SK-MEL-5 (cell line): ENCODE measurements around the gene SRSF6. TPM values are rescaled to one million over a fixed set of nuclear protein-coding genes. Genes with fewer than 3 reads are reported as not detected.
"Not testable (repeated sequence)": the region's sequence is repeated elsewhere in the genome, so short reads cannot be mapped to it uniquely, and the experiment has no call there.

Experiments used
- DNase-seq: peaks from one replicate; pipeline ENCODE4 v3.0.0-alpha.2; 2016; ENCODE audit warnings: low read depth, low spot score
- in situ Hi-C: cut with HindIII; loops from 2 replicates; pipeline ENCODE4 v1.10.0; 2016; ENCODE audit warnings: low sequenced_read_pairs, high pct_unique_total_duplicates, low pct_unique_long_range_greater_than_20kb
- total RNA-seq: library from RNA; depleted of rRNA; stranded (reverse); fragments of >200 nt; shearing (Covaris generic); gene quantifications from 2 replicates; pipeline ENCODE4 v1.2.3, GENCODE V29; 2014

SRSF6 gene
- total RNA-seq, 1 experiment from 2014 or later = 45.6 TPM

DNA sequence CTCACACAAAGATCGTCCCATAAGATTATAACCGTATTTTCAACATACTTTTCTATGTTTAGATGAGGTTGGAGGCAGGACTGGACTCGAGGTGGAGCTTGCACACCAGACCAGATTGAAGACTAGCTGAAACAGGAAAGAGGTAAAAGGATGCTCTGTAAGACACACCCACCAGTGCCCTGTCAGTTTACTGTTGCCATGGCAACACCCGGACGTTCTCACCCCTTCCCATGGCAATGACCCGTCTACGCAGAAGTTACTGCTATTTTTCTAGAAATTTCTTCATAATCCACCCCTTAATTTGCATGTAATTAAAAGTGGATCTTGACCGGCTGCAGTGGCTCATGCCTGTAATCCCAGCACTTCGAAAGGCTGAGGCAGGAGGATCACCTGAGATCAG, 13.6 kb upstream of the SRSF6 start:
- in situ Hi-C loops = no loop called here
- DNase-seq = peak; percentile 43

DNA sequence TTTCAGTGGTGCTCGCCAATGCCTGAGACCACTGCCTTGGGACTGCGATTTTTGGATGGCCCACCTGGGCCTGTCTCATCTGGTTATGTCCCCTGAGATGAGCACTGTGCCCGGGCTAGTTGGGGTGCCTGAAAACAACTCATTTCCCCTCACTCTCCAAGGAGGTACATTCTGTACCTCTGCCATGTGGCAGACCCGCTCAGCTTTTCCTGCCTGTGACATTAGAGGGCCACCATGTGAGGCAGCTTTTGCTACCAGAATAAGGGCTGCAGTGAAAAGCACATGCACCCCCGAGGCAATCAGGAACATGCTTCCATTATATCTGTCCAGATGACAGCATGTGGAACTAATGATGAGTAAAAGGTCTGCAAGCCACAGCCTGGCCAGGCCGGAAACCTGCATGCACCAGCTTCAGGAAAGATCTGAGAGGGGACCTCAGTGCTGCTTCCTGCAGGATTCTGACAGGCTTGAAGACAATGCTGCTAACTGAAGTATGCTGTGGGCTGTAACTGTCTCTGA, 11.3 kb upstream of the SRSF6 start:
- DNase-seq = peak; percentile 55

DNA sequence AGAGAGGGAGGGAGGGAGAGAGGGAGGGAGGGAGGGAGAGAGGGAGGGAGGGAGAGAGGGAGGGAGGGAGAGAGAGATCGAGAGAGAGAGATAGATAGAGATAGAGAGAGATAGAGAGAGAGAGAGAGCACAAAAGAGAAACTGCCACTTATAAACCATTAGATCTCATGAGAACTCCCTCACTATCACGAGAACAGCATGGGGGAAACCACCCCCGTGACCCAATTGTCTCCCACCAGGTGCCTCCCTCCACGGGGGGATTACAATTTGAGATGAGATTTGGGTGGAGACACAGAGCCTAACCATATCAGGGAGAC, 9.3 kb upstream of the SRSF6 start:
- in situ Hi-C loops = not testable (repeated sequence)
- peak; percentile 30 for DNase-seq

More for the DNA sequence above, 11.3 kb upstream of the SRSF6 start:
- in situ Hi-C loops = no loop called here

DNA sequence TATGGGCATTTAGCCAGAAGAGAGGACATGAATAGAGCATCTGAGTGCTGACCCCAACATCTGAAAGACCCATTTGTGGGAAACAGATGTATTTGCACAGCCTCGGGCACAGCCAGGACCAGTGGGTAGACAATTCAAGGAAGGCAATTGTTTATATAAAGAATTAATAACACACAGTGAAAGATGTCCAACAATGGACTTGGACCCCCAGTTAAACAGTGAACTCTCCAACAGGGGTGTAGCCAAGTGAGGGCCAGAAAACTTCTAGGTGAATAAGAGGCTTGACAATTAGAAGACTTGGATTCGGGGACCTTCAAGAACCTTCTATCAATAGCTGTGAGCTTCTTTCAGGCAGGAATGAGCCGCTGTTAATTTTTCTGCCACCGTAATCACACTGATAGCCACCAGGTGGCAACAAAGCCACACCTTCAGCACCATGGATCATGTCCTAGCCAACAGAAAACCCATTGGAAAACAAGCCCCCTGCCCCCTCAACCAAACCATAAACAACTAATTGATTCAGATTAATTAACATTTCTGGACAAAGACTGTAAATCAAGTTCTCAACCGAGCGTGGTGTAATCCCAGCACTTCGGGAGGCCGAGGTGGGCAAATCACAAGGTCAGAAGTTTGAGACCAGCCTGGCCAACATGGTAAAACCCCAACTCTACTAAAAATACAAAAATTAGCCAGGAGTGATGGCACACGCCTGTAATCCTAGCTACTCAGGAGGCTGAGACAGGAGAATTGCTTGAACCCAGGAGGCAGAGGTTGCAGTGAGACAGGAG, 8.8 kb upstream of the SRSF6 start:
- peak; percentile 75 for DNase-seq
- in situ Hi-C loops = no loop called here

DNA sequence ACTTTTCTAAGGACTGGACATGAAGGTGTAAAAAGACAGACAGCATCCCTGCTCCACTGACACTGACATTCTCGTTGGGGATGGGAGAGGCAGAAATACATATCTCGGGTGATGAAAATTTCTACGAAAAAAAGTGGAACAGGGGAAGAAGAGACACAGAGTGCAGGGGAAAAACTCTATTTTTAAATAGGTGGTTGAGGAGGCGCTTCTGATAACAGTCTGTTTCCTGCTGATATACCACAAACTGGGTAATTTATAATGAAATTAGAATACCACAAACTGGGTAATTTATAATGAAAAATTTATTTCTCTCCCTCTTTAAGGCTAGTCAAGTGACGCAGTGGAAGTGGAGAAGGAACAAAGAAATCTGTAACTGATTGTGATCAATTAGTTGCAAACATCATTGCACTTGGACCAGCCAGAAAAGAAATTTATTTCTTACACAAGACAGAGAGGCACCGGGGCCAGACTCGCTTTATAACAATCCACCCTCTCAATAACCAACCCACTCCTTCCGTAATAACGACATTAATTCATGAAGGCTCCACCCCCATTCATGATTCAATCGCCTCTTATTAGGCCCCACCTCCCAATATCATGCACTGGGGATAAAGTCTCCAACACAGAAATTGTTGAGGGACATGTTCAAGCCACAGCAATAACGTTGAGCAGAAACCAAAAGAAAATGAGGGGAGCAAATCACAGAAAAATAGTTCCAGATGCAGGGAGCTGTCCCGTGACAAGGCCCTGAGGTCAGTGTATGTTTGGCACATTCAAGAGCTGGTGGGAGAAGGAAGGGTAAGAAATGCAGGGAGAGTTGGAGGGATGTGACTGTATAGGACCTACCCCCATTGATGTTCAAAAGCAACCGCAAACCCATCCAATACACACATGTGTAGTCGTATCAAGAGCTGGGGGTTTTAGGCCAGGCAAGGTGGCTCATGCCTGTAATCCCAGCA, 6.6 kb upstream of the SRSF6 start:
- no peak for DNase-seq
- in situ Hi-C loops = no loop called here

DNA sequence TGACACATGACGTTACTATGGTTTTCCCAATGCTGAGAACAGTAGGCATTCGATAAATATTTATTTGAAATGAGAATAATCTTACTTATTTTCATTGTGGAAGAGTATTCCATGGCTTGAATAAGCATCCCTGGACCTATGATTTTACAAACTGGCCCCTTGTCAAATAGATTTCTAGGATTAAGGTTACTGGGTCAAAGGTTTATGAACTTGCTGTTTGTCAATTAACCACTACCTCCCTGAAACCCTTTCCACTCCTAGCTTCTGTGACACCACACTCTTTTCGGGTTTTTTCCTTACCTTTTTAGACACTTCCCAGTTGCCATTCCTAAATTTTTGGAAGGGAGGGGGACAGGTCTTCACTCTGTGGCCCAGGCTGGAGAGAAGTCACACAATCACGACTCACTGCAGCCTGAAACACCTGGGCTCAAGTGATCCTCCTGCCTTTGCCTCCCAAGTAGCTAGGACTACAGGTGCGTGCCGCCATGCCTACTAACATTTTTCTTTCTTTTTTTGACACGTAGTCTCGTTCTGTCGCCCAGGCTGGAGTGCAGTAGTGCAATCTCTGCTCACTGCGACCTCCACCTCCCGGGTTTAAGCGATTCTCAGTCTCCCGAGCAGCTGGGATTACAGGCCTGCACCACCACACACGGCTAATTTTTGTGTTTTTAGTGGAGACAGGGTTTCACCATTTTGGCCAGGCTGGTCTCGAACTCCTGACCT, 5.1 kb upstream of the SRSF6 start:
- in situ Hi-C loops = no loop called here
- DNase-seq = no peak

DNA sequence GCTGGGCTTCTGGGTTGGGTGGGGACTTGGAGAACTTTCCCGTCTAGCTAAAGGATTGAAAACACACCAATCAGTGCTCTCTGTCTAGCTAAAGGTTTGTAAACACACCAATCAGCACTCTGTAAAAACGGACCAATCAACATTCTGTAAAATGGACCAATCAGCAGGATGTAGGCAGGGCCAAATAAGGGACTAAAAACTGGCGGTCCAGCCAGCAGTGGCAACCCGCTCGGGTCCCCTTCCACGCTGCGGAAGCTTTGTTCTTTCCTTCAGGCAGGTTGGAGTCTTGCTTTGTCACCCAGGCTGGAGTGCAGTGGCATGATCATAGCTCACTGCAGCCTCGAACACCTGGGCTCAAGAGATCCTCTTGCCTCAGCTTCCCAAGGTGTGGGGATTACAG, 1.4 kb upstream of the SRSF6 start:
- DNase-seq, in situ Hi-C loops: not testable (repeated sequence)

DNA sequence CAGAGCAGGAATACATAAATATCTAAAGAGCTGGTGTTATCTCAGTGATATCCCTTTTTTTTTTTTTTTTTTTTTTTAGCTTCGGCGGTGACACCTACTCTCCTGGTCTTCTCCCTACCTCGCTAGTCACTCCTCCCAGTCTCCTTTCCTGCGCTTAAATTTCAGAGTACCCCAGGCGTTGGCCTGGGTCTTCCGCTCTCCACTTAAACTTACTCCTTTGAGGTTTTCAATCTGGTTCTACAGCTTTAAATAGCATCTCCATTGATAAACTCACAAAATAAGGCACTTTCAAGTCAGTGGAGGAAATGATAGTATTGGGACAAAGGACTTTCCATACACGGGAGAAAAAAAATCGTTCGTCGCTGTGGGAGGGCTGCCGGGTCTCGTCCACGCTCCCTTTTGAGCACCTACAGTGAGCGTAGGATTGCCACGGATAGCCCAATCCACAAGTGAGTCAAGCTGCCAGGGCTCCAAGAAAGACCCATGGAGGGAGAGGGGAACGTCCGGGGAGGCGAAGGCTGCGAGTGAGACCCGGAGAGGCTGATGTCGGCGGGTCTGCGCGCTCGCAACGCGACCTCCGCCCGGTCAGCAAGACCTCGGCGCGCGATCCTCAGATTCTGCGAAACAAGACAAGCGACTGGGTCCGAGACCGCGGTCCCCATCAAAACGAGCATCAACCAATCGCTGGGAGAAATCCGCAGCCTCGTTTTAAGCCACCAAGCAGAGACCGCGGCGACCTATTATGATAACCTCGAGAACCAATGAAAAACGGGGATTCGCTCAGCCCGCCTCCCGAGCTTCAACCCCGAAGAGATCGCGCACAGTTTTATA, 672 bp upstream of the SRSF6 start:
- peak; percentile 93 for DNase-seq
- in situ Hi-C loops = no loop called here

DNA sequence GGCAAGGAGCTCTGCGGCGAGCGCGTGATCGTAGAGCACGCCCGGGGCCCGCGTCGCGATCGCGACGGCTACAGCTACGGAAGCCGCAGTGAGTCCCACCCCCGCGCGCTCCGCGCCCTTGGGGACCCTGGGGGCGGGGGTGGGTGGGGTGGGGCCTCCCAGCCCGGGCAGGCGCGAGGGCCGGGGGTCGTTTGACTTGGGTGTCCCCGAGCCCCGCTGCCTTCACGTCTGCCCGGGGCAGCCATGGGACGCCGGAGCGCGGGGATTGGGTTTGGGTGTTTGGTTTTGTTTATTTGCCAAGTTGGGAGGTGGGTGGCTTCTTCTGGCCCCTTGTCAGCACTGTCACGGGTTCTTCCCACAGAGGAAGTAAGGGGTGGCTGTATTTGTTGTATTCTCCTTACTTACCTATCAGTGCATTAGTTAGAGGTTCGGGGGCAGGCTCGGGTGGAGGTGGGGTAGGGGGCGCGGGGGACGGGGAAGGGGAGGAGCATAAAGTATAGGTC, 777 bp downstream of the SRSF6 start:
- peak; percentile 37 for DNase-seq
- in situ Hi-C loops = no loop called here

DNA sequence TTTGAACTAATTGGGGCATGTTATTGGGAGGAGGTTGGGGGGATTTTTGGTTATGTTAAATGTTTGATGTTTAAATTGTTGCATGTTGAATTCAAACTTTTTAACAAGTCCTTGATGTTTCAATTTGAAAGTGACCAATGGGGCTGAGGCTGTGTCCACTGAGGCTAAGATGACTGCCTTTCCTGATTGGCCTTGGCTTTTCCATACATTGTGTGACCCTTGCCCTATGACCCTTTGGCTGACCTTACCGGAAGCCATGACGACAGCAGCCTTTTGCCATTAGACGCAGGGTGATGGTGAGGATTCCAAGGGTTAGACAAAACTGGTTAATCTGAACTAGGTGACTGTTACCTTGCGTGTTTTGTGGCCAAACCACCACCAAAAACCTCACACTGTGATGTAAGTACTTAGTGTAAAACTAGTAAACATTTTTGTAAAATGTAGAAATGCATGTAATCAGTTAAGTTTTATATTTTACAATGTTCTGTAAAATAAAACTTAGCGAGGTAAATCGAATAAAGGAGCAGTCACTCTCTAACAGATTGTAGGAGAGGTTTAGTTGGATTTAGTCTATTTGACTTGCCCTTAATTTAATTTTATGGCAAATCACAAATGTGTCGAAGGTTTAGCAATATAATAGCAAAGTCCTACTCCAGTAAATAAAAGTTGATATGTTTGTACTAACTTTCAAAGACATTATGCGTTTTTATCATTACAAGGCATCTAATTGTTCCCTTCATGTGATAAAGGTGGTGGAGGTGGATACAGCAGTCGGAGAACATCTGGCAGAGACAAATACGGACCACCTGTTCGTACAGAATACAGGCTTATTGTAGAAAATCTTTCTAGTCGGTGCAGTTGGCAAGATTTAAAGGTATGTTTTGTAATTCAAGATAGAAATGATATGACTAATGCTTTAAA, 1.6 kb downstream of the SRSF6 start:
- DNase-seq = peak; percentile 26
- in situ Hi-C loops = no loop called here

DNA sequence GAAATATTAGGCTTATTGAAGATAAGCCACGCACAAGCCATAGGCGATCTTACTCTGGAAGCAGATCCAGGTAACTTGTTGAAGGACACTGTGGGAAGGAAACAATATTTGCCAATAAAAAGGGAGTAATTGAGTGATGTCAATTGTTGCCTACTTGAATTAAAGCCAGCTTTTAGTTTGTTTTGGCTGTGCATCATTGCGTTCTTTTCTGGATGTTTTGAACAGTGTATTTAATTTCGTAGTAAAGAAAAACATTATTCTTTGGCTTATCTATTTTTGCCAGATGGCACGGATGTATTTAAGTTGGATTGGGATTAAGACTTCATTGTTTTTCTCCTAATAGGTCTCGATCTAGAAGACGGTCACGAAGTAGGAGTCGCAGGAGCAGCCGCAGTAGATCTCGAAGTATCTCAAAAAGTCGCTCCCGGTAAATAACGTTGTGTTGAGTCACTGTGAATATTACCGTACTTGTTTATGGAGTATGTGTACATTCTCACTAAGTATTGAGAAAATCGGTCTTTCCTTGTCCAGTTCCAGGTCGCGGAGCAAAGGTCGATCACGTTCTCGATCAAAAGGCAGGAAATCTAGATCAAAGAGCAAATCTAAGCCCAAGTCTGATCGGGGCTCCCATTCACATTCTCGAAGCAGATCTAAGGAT, 2.6 kb downstream of the SRSF6 start:
- DNase-seq = no peak
- in situ Hi-C loops = no loop called here

DNA sequence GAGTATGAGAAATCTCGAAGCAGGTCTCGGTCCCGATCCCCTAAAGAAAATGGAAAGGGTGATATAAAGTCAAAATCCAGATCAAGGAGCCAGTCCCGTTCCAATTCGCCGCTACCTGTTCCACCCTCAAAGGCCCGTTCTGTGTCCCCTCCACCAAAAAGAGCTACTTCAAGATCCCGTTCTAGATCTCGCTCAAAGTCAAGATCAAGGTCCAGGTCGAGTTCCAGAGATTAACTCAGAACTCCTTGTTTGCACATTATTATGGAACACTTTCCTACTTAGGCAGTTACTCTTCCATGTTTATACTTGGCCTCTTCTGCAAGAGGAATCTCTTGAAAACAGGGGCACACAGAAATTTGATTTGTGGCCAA, 3.1 kb downstream of the SRSF6 start:
- in situ Hi-C loops = no loop called here
- no peak for DNase-seq

DNA sequence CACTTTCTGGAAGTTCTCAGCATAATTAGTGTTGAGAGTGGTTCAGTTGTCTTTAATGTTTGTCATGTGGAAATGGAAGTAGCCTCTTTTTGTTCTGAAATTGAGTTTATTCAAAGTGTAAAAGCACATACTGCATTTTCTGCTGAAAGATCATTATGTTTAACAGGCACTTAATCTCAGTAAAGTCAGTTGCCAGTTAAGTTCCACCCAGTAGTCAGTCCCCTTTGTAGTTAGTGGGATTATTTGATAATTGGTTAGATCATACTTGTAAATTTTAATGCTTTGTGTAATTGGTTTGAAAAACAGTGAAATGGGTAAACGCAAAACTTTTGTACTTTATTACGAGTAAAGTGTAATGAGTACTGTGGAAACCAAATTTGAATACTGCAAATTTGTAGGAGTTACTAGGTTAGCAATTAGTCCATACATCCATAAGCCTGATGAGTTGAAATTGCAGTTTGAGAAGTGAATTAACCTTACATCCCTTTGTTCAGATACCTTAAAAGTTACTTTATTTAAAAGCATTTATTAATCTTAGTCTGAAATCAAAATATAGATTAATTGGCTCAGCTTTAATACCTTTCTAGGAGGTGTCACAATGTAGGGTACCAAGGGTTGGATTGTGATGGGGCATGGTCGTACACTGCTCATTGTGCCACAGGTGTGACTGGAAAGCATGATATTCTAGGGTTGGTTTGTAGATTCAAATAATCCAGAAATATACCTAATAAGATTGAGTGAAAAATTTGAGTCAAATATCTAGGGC, 4.4 kb downstream of the SRSF6 start:
- in situ Hi-C loops = no loop called here
- no peak for DNase-seq

DNA sequence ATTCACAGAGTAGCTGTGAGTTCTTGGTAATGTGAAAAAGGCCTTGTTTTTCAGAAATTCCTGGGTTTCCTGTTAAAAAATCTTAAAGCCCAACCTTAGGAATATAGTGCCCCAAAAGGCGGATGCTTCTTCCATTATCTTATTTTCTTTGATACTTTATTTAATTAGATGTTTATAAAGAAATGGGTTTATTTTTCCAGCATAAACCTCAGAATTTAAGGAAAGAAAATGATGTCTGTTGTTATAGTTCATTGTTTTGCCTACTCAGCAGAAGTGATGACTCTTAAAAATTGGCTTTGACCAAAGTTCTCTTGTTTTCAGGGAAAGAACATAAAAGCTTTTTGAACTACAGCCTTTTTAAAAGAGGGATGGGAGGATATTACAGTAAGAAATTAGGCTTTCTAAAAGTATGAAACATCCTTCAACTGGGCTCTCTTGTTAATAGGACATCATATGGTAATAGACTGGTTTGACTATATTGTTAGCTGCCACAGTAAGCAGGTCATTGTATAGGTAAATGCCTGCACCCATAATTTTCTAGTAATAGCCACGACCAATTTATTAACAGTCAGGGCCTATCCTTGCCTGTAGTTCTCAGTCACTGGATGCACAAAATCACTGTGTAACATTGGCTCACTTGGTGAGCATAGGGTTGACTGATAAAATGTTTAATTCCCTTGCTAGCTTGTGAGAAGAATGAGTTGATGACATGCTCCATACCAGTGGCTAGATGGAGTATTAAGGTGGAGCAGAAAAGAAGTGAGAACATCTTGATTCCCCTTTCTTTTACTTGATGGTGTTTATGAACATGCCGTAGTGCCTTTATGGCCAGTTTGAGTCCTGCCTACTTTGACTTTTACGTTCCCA, 5.2 kb downstream of the SRSF6 start:
- in situ Hi-C loops = no loop called here
- DNase-seq = no peak
